Stimulated activated CD8-positive, alpha-beta memory T cell treated with anti-CD3 and anti-CD28 coated beads, Interleukin-12 subunit alpha, Interleukin-12 subunit beta, amount 100 ng/mL, for 24 hours (primary cell): ENCODE measurements around the gene UBXN2A.
"Not testable (repeated sequence)": the region's sequence is repeated elsewhere in the genome, so short reads cannot be mapped to it uniquely, and the experiment has no call there.

Experiments used
- DNase-seq: peaks from one replicate; pipeline ENCODE4 v3.0.0-alpha.2; 2020; ENCODE audit errors: extremely low read depth

UBXN2A gene

DNA sequence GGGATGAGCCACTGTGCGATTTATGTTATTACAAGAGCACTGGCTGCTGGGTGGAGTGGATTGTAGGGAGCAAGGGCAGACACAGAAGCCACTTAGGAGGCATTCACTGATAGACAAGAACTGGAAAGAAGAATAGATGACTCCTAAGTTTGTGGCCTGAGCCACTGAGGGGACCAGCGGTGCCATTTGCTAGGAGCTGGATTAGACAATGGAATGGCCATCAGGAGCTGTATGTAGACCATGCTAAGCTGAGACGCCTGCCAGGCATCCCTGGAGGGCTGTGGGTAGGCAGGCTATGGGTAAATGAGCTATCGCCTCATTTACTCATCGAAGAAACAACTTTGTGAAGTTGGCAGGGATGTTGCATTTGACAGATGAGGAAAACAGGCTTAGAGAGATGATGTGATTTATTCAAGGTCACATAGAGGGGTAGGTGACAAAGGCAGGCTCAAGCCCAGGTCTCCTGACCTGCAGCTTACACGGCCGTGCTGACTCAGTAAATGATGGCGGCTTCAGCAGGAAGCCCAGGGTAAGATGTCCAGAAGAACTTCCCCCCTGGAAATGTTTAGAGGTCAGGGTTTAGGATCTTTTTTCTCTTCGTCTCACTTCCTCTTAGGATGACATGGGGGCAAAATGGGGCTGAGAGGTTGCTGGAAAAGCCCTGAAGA lies 72.4 kb downstream of the UBXN2A start:
- DNase-seq: no peak

DNA sequence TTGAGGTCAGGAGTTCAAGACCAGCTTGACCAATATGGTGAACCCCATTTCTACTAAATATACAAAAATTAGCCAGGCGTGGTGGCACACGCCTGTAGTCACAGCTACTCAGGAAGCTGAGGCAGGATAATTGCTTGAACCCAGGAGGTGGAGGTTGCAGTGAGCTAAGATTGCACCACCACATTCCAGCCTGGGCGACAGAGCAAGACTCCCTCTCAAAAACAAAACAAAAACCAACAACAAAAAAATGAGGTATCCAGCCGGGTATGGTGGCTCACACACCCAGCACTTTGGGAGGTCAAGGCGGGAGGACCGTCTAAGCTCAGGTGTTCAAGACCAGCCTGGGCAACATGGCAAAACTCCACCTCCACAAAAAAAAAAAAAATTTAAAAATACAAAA lies 74.6 kb downstream of the UBXN2A start:
- not testable (repeated sequence) for DNase-seq

DNA sequence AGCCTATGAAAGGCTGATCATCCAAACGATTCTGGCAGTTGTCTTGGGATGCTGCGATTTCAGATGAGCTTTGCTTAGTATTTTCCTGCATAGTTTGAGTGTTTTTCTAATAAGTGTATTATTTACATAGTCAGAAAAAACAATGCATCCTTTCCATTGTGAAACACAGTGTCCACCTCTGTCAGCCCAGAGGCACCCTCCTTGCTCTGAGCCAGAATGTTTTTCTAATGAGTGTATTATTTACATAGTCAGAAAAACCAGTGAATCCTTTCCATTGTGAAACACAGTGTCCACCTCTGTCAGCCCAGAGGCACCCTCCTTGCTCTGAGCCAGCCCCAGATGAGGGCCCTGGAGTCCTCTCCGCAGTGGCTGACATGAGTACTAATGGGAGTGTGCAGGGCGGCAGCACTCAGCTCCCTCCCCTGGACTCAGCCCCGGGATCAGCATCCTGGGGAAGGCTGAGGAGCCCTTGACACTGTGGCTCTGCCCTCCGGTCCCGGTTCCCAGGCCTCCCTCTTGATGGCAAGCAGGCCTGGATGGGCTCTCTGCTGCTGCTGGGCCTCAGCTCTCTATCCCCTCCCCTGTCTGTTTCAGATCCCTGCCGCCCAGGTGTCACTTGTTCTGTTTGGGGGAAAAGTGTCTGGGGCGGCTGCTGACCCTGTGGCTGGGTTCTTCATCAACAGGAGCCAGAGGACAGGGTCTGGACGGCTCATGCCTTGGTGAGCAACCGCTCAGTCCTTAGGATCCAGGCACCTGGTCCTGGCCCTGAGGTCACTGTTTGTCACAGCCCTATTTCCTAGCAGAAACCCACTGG lies 75.5 kb downstream of the UBXN2A start:
- DNase-seq: no peak

DNA sequence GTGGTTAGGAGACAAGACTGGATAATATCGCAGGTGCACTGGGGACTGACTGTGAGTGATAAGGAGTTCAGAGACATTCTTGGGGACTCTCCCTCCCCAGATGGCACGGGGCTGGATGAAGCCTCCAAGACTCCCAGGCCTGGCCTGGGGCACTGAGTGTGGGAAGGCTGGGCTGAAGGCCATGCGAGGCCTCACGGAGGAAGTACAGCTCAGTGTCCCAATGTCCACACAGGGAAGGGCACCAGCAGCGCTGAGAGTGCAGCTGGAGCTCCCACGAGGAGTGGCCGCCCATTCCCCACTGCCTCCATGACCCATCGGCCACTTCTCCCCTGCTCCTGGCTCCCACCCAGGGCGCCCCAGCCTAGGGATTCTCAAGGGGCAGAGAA lies 76.1 kb downstream of the UBXN2A start:
- DNase-seq: no peak

DNA sequence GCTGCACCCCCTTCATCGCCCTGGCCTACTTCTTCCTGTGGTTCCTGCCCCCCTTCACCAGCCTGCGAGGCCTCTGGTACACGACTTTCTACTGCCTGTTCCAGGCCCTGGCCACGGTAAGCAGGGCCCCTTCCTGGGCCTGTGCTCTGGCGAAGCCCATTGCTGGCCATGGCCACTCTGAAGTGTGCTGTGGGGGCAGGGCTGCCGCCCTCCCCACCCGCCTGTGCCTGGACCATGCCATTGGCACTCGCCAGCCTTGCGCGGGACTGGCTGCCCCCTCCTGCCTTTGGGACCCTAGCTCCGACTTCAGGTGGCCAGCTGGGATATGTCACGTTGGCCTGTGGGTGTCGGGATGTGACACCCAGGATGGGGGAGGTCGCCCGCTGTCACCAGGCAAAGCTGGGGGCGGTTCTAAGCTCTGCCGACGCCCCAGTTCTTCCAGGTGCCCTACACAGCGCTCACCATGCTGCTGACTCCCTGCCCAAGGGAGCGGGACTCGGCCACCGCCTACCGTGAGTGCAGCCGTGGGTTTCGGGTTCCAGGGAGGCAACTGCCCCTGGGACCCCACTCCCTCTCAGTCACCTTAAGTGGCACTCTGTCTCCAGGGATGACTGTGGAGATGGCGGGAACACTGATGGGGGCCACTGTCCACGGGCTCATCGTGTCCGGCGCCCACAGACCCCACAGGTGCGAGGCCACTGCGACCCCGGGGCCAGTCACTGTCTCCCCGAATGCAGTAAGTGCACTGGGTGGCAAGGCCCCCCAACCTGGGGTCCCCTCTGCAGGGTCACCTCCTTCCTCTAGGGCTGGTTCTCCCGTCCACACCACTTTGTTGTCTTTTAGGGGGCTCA lies 76.8 kb downstream of the UBXN2A start:
- no peak for DNase-seq

DNA sequence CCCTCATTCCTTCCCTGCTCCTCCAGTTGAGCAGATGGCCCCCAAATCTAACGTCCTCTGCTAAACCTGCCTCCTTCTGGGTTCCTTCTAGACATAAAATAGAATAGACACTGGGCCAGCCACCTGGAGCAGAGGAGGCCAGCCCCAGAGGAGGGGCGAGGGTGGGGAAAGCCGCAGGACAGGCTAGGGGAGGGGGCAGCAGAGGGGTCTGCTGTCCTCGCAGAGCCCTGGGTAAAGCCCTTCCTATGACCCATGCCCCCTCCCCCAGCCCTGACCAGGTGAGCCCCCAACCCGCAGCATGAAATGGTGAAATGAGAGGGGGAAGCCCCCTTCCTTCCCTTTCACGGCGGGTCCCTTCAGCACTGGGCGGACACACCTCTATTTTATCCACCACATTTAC lies 77.4 kb downstream of the UBXN2A start:
- no peak for DNase-seq

DNA sequence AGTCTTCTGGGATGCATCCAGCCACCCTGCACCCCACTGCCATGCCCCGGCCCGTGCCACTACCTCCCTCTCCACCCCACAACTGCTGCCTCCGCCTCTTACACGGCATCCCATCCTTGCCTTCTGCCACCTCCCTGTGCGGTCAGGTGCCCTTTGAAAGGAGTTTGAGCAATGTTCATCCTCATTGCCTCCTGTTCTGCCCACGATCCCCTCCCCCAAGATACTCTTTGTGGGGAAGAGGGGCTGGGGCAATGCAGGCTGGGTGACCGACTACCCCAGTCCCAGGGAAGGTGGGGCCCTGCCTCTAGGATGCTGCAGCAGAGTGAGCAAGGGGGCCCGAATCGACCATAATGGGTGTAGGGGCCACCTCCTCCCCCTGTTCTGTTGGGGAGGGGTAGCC lies 78.0 kb downstream of the UBXN2A start:
- DNase-seq: no peak

DNA sequence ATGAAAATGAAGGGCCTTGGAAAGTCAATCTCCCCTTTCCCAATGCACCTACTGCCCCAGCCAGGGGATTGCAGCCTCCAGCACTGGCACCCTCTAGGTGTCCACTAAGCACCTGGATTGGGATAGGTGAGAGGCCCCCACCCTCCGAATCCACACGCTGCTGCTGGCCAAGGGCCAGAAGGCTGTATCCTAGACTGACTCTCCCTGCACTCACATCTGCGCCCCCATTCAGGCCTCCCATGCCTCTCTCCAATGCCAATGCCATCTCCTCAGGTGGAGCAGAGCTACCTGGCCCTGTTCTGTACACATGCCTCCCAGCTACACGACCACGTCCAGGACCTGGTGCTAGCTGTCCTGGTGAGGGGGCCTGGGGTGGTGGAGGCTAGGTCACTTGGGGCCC lies 79.5 kb downstream of the UBXN2A start:
- DNase-seq: no peak

DNA sequence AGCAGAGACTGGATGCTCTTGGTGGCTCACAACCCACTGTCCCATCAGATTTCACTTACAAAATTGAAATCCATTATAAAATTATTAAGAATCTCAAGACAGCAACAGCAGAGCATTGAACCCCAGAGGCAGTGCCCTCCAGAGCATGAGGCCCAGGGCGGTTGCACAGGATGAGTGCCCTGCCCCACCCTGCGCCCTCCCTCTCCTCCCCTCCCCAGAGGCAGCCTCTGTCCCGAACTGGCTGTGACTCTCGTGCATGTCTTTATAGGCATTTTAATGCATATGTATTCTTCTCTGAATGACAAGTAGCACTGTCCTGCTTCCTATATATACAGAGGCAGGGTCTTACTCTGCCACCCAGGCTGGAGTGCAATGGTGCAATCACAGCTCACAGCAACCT lies 80.0 kb downstream of the UBXN2A start:
- DNase-seq: no peak

DNA sequence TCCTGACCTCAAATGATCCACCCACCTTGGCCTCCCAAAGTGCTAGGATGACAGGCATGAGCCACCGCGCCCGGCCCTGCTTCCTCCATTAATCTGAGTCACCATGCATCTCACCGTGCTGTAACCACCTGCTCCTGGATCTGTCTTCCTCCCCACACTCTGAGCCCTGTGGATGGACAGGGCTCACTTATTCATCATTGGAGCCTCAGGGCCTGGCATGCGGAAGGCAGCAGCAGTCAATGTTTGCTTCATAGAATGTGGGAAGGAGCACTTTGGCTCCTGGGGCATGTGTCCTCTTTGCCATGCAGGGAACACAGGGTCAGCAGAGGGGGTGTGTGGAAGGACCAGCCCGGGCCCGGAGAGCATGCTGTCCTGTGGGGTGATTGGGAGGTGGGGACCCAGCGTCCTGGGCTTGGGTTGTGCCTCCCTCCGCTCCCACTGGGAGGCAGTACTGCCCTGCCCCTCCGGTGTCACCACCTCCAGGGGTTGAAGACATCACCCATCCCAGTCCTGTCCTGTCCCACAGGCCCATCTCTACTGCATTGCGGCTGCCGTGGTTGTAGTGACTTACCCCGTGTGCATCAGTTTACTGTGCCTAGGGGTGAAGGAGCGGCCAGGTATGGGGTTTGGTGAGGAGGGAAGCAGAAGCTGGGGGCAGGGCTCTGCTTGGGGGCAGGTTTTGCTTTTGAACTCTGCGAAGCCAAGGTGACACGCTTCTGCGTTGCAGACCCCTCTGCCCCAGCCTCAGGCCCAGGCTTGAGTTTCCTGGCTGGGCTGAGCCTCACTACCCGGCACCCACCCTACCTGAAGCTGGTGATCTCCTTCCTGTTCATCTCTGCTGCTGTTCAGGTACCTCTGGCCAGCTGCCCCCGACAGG lies 81.1 kb downstream of the UBXN2A start:
- DNase-seq: no peak

DNA sequence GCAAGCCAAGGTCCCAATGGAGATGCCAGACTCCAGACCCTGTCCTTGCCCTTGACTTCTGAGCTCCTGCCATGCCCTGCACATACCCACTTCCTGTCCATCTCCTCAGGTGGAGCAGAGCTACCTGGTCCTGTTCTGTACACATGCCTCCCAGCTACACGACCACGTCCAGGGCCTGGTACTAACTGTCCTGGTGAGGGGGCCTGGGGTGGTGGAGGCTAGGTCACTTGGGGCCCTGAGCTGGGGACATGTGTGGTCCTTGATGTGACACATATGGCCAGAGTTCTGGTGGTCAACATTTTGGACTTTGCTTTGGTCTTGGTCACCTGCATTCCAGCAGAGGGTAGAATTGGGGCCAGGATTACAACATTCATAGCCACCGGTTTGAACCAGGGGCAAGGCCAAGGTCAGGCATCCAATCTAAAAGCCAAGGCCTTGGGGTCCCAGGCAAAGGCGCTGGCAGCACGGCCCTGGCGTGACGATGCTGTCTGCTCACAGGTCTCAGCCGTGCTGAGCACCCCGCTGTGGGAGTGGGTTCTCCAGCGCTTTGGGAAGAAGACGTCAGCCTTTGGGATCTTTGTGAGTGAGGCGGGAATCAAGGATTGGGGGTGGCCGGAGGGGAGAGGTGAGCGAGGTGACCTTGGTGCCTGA lies 82.2 kb downstream of the UBXN2A start:
- no peak for DNase-seq

DNA sequence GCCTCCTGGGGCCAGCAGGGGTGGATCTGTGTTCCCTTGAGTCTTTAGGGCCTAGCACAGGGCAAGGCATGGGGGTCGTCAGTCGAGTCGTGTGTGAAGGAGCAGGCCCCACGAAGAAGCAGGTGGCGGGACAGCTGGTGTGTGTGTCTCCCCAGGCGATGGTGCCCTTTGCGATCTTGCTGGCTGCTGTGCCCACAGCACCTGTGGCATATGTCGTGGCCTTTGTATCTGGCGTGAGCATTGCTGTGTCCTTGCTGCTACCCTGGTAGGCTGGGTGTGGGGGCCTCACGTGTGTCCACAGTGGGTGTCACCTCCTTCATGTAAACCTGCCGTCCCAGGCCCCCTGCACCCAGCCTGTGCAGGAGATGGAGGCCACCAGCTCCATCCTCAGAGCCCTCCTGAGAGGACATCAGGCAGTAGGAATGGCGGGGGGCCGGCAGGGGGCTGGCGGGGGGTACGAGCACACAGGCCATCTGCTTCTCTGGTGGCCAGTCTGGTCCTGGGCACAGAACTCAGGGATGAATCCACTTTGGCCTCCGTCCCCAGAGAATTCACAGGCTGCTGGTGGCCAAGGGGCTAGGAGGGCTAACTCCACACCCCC lies 82.8 kb downstream of the UBXN2A start:
- DNase-seq: no peak

DNA sequence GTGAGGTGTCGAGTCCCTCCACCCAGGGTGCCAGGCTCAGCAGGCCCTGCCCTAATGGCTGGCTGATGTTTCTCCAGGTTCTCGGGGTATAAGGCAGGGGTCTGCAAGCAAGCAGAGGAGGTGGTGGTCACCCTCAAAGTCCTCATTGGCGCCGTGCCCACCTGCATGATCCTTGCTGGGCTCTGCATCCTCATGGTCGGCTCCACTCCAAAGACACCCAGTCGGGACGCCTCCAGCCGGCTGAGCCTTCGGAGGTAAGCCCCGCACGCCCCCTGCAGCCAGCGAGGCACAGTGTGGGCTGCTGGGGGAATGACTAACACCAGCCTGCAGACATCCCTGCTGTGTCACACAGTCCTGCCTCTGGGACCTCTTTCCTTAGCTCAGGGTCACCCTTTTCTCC lies 83.8 kb downstream of the UBXN2A start:
- DNase-seq: no peak

DNA sequence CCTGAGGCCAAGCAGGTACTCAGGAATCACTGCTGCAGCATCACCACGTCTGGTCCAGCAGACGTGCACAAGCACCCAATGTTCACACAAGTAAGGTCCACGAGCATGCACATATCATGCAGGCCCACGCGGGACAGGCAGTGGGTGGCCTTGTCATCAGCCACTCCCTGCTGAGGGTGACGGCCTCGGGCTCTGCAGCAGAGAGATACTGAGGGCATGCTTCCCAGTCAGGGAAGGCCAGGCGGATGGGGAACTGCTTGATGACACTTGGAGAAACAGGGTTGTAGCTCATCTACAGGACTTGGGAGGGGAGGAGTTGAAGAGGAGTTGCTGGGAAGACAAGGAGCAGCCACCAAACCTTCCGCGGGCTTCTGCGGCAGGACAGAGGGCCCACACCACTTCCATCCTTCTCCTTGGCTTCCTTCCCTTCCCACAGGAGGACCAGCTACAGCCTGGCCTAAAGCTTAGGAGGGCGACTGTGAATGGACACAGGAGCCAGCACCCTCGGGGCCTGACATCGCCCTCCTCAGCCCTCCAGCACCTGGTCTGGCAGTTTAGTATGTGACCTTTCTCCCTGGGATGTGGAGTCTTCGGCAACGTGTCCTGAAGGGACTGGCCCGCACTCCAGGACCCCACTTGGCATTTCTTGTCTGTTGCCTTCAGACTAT lies 84.9 kb downstream of the UBXN2A start:
- DNase-seq: no peak

DNA sequence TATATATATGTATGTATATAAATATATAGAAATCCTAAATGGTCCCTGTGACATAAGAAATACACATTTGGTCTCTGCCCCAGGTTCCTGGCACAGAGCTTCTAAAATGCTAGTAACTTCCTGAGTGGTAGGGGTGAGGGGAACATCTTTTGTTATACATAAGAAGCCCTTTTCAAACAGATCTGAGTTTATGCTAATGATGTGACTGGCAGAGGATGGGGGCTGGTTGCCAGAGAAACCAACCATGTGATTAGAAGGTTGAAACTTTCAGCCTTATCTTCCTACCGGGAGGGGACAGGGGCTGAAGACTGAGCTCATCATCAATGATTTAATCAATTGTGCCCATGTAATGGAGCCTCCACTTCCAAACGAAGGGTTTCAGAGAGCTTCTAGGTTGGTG lies 86.0 kb downstream of the UBXN2A start:
- DNase-seq: no peak

DNA sequence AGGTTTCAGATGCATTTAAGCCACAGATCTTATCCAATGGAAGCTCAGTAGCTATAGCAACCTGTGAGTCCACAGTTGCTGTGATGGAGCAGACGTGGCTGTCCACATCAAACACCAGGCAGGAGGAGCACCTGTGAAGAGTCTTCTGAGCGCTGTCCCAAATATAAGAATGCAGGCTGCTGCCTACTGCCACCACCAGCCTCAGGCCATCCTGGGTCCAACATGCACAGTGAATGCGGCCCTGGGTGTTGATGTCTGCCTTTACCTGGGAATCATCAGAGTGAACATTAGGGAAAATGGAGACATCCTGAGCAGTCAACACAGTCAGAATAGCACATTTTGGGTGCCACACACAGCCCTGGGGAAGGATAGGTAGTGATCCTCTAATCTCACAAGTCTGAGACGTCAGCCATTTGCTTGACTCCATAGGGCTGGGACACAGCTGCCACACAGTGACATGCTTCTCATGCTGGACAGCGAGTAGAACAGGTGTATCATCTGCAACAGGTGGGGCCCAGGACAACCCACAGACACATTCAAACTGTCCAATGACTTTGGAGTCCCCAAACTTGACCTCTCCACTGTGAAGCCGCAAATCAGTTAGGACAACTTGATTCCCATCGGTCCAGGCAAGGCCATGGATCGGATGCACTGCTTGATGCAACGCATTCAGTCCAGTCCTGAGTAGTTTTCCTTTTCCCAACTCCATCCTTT lies 98.7 kb downstream of the UBXN2A start:
- no peak for DNase-seq

DNA sequence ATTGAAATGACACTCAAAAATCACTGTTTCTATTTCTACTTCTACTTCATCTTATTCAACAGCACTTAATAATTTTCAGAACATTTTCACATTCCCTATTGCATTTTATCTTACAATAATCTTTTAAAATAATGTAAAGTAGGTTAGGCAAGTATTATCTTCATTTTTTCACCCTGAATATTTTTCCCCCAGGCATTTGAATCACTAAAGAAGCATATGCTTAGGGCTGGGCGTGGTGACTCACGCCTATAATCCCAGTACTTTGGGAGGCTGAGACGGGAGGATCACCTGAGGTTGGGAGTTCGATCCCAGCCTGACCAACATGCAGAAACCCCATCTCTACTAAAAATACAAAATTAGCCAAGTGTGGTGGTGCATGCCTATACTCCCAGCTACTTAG lies 100.2 kb downstream of the UBXN2A start:
- DNase-seq: no peak

DNA sequence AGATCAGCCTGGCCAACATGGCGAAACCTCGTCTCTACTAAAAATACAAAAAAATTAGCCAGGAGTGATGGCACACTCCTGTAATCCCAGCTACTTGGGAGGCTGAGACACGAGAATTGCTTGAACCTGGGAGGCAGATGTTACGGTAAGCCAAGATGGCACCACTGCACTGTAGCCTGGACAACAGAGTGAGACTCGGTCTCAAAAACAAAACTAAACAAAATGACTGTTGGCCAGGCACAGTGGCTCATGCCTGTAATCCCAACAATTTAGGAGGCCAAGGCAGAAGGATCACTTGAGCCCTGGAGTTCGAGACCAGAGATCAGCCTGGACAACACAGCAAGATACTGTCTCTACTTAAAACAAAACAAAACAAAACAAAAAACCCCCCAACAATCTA lies 102.9 kb downstream of the UBXN2A start:
- not testable (repeated sequence) for DNase-seq
